ENCODE measurements around the gene MAP1LC3B.

Gene MAP1LC3B

DNA sequence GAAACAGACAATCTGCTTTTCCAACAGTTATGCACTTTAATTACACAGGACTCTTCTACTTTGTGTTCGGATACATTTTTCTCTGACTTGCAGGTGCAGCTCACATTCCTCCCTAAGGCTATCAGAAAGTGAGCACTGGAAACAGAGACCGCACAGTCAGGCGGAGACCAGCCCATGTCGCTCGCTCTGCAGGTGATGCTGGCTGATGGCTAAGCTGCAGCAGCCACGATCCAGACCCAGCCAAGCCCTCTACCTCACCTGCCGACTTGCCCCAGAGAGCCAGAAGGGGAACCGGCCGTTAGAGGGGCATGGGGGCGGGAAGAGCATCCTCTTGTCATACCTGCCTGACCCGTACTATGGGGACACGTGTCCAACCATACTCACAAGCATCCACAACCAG lies 33.8 kb downstream of the MAP1LC3B start:
- H3K4me1 ChIP-seq (ENCODE audit: control insufficient read depth in 2 of 2, insufficient read depth in 2 of 2, low read length in 2 of 2), result no peaks in the 10 kb centered on the region

GRCh38 chr16:87426423-87427215 lies 34.5 kb downstream of the MAP1LC3B start:
- Histone ChIP-seq H3K9me3 (ENCODE audit: control insufficient read depth in 2 of 2, low read length in 2 of 2) (no peaks in the 10 kb centered on the region), H3K4me3 (ENCODE audit: low read length in 2 of 2) (no peak overlapping the region), H3K9ac (ENCODE audit: low read depth in 1 of 2, low read length in 2 of 2) (no peak overlapping the region), H3K27ac (ENCODE audit: low read depth in 2 of 2, low read length in 2 of 2) (no peak overlapping the region), H3K27me3 (ENCODE audit: control insufficient read depth in 2 of 2, insufficient read depth in 2 of 2, low read length in 2 of 2) (no peaks in the 10 kb centered on the region), H3K36me3 (ENCODE audit: control insufficient read depth in 2 of 2, insufficient read depth in 2 of 2, low read length in 2 of 2) (peaks cover 24 to 25% of the 10 kb centered on the region in 2 donors), H3K4me1 (ENCODE audit: control insufficient read depth in 2 of 2, insufficient read depth in 2 of 2, low read length in 2 of 2) (no peaks in the 10 kb centered on the region)

More for the DNA sequence above, 33.8 kb downstream of the MAP1LC3B start:
- H3K27me3 ChIP-seq (ENCODE audit: control insufficient read depth in 2 of 2, insufficient read depth in 2 of 2, low read length in 2 of 2), result no peaks in the 10 kb centered on the region
- H3K4me3 ChIP-seq (ENCODE audit: low read length in 2 of 2), result no peak overlapping the region
- H3K36me3 ChIP-seq (ENCODE audit: control insufficient read depth in 2 of 2, insufficient read depth in 2 of 2, low read length in 2 of 2), result peaks cover 28% of the 10 kb centered on the region in 2 donors
- no peak overlapping the region for H3K9ac ChIP-seq (ENCODE audit: low read depth in 1 of 2, low read length in 2 of 2)
- no peak overlapping the region for H3K27ac ChIP-seq (ENCODE audit: low read depth in 2 of 2, low read length in 2 of 2)
- no peaks in the 10 kb centered on the region for H3K9me3 ChIP-seq (ENCODE audit: control insufficient read depth in 2 of 2, low read length in 2 of 2)

- H3K27ac ChIP-seq (ENCODE audit: low read depth in 2 of 2, low read length in 2 of 2), result no peak overlapping the region
- H3K4me1 ChIP-seq (ENCODE audit: control insufficient read depth in 2 of 2, insufficient read depth in 2 of 2, low read length in 2 of 2), result peaks cover 3 to 5% of the 10 kb centered on the region in 2 donors
- H3K9ac ChIP-seq (ENCODE audit: low read depth in 1 of 2, low read length in 2 of 2), result no peak overlapping the region
Observed at GRCh38 chr16:87431926-87432325, 39.8 kb downstream of the MAP1LC3B start.

DNA sequence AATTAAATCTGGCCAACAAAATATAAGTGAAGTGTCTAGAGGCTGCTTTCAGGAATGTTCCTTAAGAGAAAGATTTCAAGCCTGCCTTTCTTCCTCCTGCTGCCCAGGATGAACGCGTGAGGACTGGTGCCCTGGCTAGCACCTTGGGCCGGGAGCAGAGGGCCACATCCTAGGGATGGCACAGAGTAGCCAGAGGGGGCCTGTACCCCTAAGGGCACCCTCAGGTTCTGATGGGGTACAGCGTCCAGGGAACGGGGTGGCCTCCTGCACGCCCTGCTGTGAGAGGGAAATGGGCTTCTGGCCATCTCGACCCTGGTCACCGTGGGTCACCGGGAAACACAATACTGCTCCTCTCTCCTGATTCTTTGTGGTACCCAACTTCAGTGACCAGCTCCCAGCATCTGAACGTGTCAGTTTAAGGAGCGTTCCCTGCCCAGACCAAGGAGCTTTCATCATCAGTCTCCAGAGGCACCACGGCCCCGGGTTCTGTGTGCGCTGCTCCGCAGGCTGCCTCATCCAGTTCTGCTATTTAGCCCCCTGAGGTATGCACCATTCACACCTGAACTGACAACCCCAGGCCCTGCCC lies 40.3 kb downstream of the MAP1LC3B start:
- Histone ChIP-seq H3K9me3 (ENCODE audit: control insufficient read depth in 2 of 2, low read length in 2 of 2) (no peaks in the 10 kb centered on the region), H3K9ac (ENCODE audit: low read depth in 1 of 2, low read length in 2 of 2) (no peak overlapping the region), H3K27ac (ENCODE audit: low read depth in 2 of 2, low read length in 2 of 2) (no peak overlapping the region), H3K4me3 (ENCODE audit: low read length in 2 of 2) (no peak overlapping the region), H3K4me1 (ENCODE audit: control insufficient read depth in 2 of 2, insufficient read depth in 2 of 2, low read length in 2 of 2) (peaks cover 3 to 5% of the 10 kb centered on the region in 2 donors), H3K36me3 (ENCODE audit: control insufficient read depth in 2 of 2, insufficient read depth in 2 of 2, low read length in 2 of 2) (peaks cover 15 to 19% of the 10 kb centered on the region in 2 donors), H3K27me3 (ENCODE audit: control insufficient read depth in 2 of 2, insufficient read depth in 2 of 2, low read length in 2 of 2) (no peaks in the 10 kb centered on the region)

More at GRCh38 chr16:87431926-87432325, 39.8 kb downstream of the MAP1LC3B start:
- H3K36me3 ChIP-seq (ENCODE audit: control insufficient read depth in 2 of 2, insufficient read depth in 2 of 2, low read length in 2 of 2), result peaks cover 15 to 17% of the 10 kb centered on the region in 2 donors
- H3K4me3 ChIP-seq (ENCODE audit: low read length in 2 of 2), result no peak overlapping the region
- H3K27me3 ChIP-seq (ENCODE audit: control insufficient read depth in 2 of 2, insufficient read depth in 2 of 2, low read length in 2 of 2), result no peaks in the 10 kb centered on the region
- no peaks in the 10 kb centered on the region for H3K9me3 ChIP-seq (ENCODE audit: control insufficient read depth in 2 of 2, low read length in 2 of 2)

DNA sequence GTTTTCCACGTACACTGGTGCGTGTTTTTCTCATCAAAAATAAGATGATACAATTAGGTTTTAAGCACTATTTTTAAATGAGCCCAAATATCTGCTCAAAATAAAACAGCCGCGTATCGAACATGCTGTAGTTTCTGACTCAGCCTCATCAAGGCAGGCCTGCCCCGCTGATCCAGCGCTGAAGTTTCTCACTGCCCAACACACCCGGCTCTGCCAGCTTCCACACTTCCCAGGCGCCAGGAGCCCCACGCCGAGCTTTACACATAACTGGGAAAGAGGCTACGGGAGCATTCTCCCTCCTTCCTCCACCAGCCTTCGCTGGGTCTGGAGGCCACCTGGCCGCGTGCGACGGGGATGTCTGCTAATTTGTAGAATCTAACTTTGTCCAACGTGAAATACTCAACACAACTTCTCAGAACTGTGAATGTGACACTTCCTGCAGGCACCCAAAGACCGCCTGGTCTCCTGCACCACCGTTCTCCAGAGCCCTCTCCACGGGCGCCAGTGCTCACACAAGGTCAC lies 42.1 kb downstream of the MAP1LC3B start:
- peaks cover 5 to 6% of the 10 kb centered on the region in 2 donors for H3K4me1 ChIP-seq (ENCODE audit: control insufficient read depth in 2 of 2, insufficient read depth in 2 of 2, low read length in 2 of 2)
- H3K27ac ChIP-seq (ENCODE audit: low read depth in 2 of 2, low read length in 2 of 2), result no peak overlapping the region
- no peaks in the 10 kb centered on the region for H3K27me3 ChIP-seq (ENCODE audit: control insufficient read depth in 2 of 2, insufficient read depth in 2 of 2, low read length in 2 of 2)

DNA sequence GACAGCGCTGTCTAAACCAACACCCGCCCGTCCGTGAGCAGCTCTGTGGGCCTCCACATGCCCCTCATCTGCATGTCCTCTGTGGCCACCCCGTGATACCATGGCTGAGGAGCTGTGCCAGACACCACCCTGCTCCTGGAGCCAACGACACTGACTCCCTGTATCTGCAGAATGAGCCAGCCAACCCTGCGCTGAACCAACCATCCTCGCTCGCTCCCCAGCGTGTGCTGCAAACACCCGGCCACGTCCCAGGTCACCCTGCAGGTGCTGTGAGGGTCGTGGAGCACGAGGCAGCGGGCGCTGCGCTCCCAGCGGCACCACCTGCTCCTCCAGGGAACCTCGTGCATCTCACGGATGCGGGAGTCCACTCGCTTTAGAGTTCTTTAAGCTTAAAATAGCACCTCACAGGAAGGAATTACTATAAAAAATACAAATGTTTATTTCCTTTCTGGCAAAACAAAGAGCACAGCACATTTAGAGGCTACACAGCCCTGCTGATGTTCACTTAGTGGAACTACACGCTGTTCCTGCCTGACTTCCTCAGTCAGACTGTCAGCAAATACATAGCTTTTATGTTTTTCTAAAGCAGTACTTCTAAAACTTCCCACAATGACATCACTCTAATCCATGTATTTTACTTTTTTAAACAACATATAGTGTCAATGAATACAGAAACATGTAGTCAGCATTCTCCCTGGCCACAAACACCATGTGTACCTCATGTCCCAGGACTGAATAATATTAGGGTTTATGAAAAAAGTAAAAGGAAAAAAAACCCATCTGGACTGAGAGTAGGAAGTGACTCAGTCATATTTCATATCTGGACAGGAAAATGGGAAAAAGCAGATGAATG lies 43.5 kb downstream of the MAP1LC3B start:
- Histone ChIP-seq H3K27me3 (ENCODE audit: control insufficient read depth in 2 of 2, insufficient read depth in 2 of 2, low read length in 2 of 2) (no peaks in the 10 kb centered on the region), H3K9ac (ENCODE audit: low read depth in 1 of 2, low read length in 2 of 2) (no peak overlapping the region), H3K36me3 (ENCODE audit: control insufficient read depth in 2 of 2, insufficient read depth in 2 of 2, low read length in 2 of 2) (peaks cover 11 to 15% of the 10 kb centered on the region in 2 donors), H3K27ac (ENCODE audit: low read depth in 2 of 2, low read length in 2 of 2) (peak overlapping the region; percentile 6 to 25), H3K9me3 (ENCODE audit: control insufficient read depth in 2 of 2, low read length in 2 of 2) (no peaks in the 10 kb centered on the region), H3K4me3 (ENCODE audit: low read length in 2 of 2) (no peak overlapping the region), H3K4me1 (ENCODE audit: control insufficient read depth in 2 of 2, insufficient read depth in 2 of 2, low read length in 2 of 2) (peaks cover 5 to 6% of the 10 kb centered on the region in 2 donors)

More for the DNA sequence above, 42.1 kb downstream of the MAP1LC3B start:
- H3K9ac ChIP-seq (ENCODE audit: low read depth in 1 of 2, low read length in 2 of 2), result no peak overlapping the region
- no peak overlapping the region for H3K4me3 ChIP-seq (ENCODE audit: low read length in 2 of 2)
- peaks cover 15 to 18% of the 10 kb centered on the region in 2 donors for H3K36me3 ChIP-seq (ENCODE audit: control insufficient read depth in 2 of 2, insufficient read depth in 2 of 2, low read length in 2 of 2)
- no peaks in the 10 kb centered on the region for H3K9me3 ChIP-seq (ENCODE audit: control insufficient read depth in 2 of 2, low read length in 2 of 2)

GRCh38 chr16:87436225-87437172 lies 44.4 kb downstream of the MAP1LC3B start:
- H3K9ac ChIP-seq (ENCODE audit: low read depth in 1 of 2, low read length in 2 of 2), result no peak overlapping the region
- peaks cover 9 to 13% of the 10 kb centered on the region in 2 donors for H3K36me3 ChIP-seq (ENCODE audit: control insufficient read depth in 2 of 2, insufficient read depth in 2 of 2, low read length in 2 of 2)
- no peaks in the 10 kb centered on the region for H3K9me3 ChIP-seq (ENCODE audit: control insufficient read depth in 2 of 2, low read length in 2 of 2)
- H3K4me1 ChIP-seq (ENCODE audit: control insufficient read depth in 2 of 2, insufficient read depth in 2 of 2, low read length in 2 of 2), result peaks cover 5 to 6% of the 10 kb centered on the region in 2 donors
- H3K27ac ChIP-seq (ENCODE audit: low read depth in 2 of 2, low read length in 2 of 2), result peak overlapping the region; percentile 6 to 25
- no peak overlapping the region for H3K4me3 ChIP-seq (ENCODE audit: low read length in 2 of 2)
- H3K27me3 ChIP-seq (ENCODE audit: control insufficient read depth in 2 of 2, insufficient read depth in 2 of 2, low read length in 2 of 2), result no peaks in the 10 kb centered on the region

DNA sequence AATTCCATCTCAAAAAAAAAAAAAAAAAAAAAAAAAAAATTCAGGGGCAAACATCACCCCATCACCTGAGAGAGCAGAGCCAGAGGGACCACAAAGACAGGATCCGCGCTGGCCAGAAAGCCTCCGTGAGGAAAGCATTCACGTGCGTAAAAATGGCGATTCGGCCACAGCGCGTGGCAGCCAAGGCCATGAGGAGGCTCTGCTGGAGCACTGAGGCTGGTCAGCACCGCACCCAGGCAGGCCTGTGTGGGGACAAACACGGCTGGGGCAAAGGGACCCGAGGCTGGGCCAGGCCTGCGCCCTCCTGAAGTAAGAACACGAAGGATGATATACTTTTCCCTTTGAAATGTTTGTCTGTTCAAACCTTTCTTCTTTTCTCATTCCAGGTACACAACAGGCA lies 45.2 kb downstream of the MAP1LC3B start:
- no peak overlapping the region for H3K4me3 ChIP-seq (ENCODE audit: low read length in 2 of 2)
- peaks cover 5 to 6% of the 10 kb centered on the region in 2 donors for H3K4me1 ChIP-seq (ENCODE audit: control insufficient read depth in 2 of 2, insufficient read depth in 2 of 2, low read length in 2 of 2)
- no peaks in the 10 kb centered on the region for H3K9me3 ChIP-seq (ENCODE audit: control insufficient read depth in 2 of 2, low read length in 2 of 2)
- H3K36me3 ChIP-seq (ENCODE audit: control insufficient read depth in 2 of 2, insufficient read depth in 2 of 2, low read length in 2 of 2), result peaks cover 6 to 13% of the 10 kb centered on the region in 2 donors
- no peaks in the 10 kb centered on the region for H3K27me3 ChIP-seq (ENCODE audit: control insufficient read depth in 2 of 2, insufficient read depth in 2 of 2, low read length in 2 of 2)
- H3K9ac ChIP-seq (ENCODE audit: low read depth in 1 of 2, low read length in 2 of 2), result no peak overlapping the region
- H3K27ac ChIP-seq (ENCODE audit: low read depth in 2 of 2, low read length in 2 of 2), result no peak overlapping the region

Data from mucosa of rectum (tissue), 2 donors.